K562 (cell line): ENCODE results near the gene FAAH. TPM values are rescaled to one million over a fixed set of nuclear protein-coding genes. Genes with fewer than 3 reads are reported as not detected.

Experiments
- CBX8 ChIP-seq: fragments of 200-600 bp; sonication (generic); IDR thresholded peaks from 2 replicates; pipeline ENCODE4 v1.6.1; 2012; ENCODE audit warnings: borderline replicate concordance, mixed run types, low read depth, mild to moderate bottlenecking, moderate library complexity, mixed read lengths, low read length, control low read depth, inconsistent platforms; ENCODE audit not compliant: poor library complexity, severe bottlenecking; ENCODE audit errors: extremely low read depth
- CREM ChIP-seq: IDR thresholded peaks from 2 replicates; pipeline ENCODE4 v1.6.1; 2014; ENCODE audit warnings: antibody characterized with exemption, low read depth
- ESRRA ChIP-seq: fragments of 450-650 bp; IDR thresholded peaks from 2 replicates; pipeline ENCODE4 v1.6.1; 2014; ENCODE audit warnings: low read depth, mild to moderate bottlenecking, moderate library complexity, borderline replicate concordance
- HBP1 ChIP-seq: fragments of 450-650 bp; formaldehyde crosslinking; IDR thresholded peaks from 2 replicates; pipeline ENCODE4 v1.4.0; 2022; ENCODE audit warnings: missing genetic modification characterization
- HOXB6 ChIP-seq: fragments of 250-450 bp; sonication (Bioruptor Pico); IDR thresholded peaks from 2 replicates; pipeline ENCODE4 v1.5.1; 2022; ENCODE audit warnings: mild to moderate bottlenecking, borderline replicate concordance
- MLLT1 ChIP-seq, 2 experiments: fragments of 450-650 bp; IDR thresholded peaks; 2 replicates each; pipeline ENCODE4 v1.6.1; 2016
- NFYB ChIP-seq: IDR thresholded peaks from 2 replicates; pipeline ENCODE4 v1.6.1; 2011; ENCODE audit warnings: mild to moderate bottlenecking, moderate library complexity; ENCODE audit not compliant: insufficient read length; ENCODE audit errors: extremely low read depth
- USF2 ChIP-seq: sonication (generic); formaldehyde crosslinking; IDR thresholded peaks from 2 replicates; pipeline ENCODE4 v1.5.0; 2020; ENCODE audit warnings: missing genetic modification reagents
- ZBTB11 ChIP-seq, 3 experiments: fragments of 200-800 bp in 1 of 3; fragments of 250-450 bp in 1 of 3; fragments of 450-650 bp in 1 of 3; sonication (Bioruptor Pico) in 1 of 3; sonication (Bioruptor generic) in 1 of 3; formaldehyde crosslinking in 1 of 3; IDR thresholded peaks; 2 replicates each; pipeline versions ENCODE4 v1.6.1 to v1.8.0; 2016 to 2022; ENCODE audit warnings: mild to moderate bottlenecking in 2 of 3, missing genetic modification characterization in 2 of 3, missing compliant biosample characterization in 1 of 3, moderate library complexity in 1 of 3
- ZHX1 ChIP-seq: fragments of 150-350 bp; conservative IDR thresholded peaks from 2 replicates; pipeline ENCODE4 v1.6.1; 2014; ENCODE audit warnings: low read length
- ZNF609 ChIP-seq: sonication (generic); formaldehyde crosslinking; IDR thresholded peaks from 2 replicates; pipeline ENCODE4 v1.8.1; 2023; ENCODE audit warnings: missing genetic modification reagents, mild to moderate bottlenecking, borderline replicate concordance
- polyA plus RNA-seq, 8 experiments: library from polyadenylated mRNA; depleted of rRNA in 4 of 8; stranded (reverse) in 5 of 8; unstranded in 3 of 8; fragments of >200 nt; fragmentation: Nextera tagmentation in 2 of 8; fragmentation: Illumina TruSeq in 1 of 8; extraction: Ambion mirVana in 2 of 8; extraction: Trizol in 1 of 8; gene quantifications; 2 replicates each; pipeline versions ENCODE4 v1.2.1 to v1.2.3, GENCODE V29; 2011 to 2014; ENCODE audit warnings: inconsistent platforms in 1 of 8, missing spikeins in 1 of 8
- total RNA-seq, 7 experiments: library from RNA; depleted of rRNA in 6 of 7; stranded (reverse); fragments of >200 nt in 6 of 7; fragmentation: Illumina TruSeq in 2 of 7; extraction: Trizol in 2 of 7; gene quantifications; 2 replicates each; pipeline versions ENCODE4 v1.2.1 to v1.2.3, GENCODE V29; 2011 to 2021; ENCODE audit warnings: low replicate concordance in 1 of 7

The FAAH gene
- total and polyA plus RNA-seq, 9 of the 15 experiments (the other 6 are each of a cell fraction or from before 2014, with no cell fraction given) = 0.06 to 1.1 (median 0.32) TPM

- no peak; the same call in 1 of the 2 replicates for TF ChIP-seq ESRRA
- TF ChIP-seq CBX8 = no peak
- no peak for TF ChIP-seq HBP1
- TF ChIP-seq ZHX1 = no peak
- peak in 1 of 3 experiments; percentile 28; a peak in 1 of 6 replicates for TF ChIP-seq ZBTB11 (CRISPR knock-in tag; IDR thresholded peaks at IDR 0.05)
- no peak for TF ChIP-seq HOXB6 (CRISPR knock-in tag)
- TF ChIP-seq ZNF609 (CRISPR knock-in tag) = no peak
- TF ChIP-seq NFYB = no peak
- no peak for TF ChIP-seq MLLT1 (IDR thresholded peaks at IDR 0.05)
- no peak for TF ChIP-seq CREM
- TF ChIP-seq USF2 (CRISPR knock-in tag) = no peak
These were observed 27.6 kb downstream of the FAAH start (continued) for GRCh38 chr1:46421739-46422138.
